K562 (cell line): ENCODE measurements around the gene BCL6B. TPM values are rescaled to one million over a fixed set of nuclear protein-coding genes. Genes with fewer than 3 reads are reported as not detected.

Source experiments
- EP400 ChIP-seq: fragments of 450-650 bp; IDR thresholded peaks from 2 replicates; pipeline ENCODE4 v1.6.1; 2017; ENCODE audit warnings: antibody characterized with exemption, mild to moderate bottlenecking, moderate library complexity
- FOXK2 ChIP-seq, 2 experiments: fragments of 450-650 bp; IDR thresholded peaks in 1 of 2; conservative IDR thresholded peaks in 1 of 2; 2 replicates each; pipeline ENCODE4 v1.6.1; 2016; ENCODE audit warnings: low read depth in 2 of 2, mild to moderate bottlenecking in 1 of 2
- FOXM1 ChIP-seq, 2 experiments: fragments of 450-650 bp in 1 of 2; sonication (generic) in 1 of 2; formaldehyde crosslinking in 1 of 2; IDR thresholded peaks; 2 replicates each; pipeline versions ENCODE4 v1.6.1 to v1.9.0; 2017 to 2022; ENCODE audit warnings: low read depth in 2 of 2, mild to moderate bottlenecking in 2 of 2, missing genetic modification reagents in 1 of 2, moderate library complexity in 1 of 2
- GATAD2B ChIP-seq: fragments of 450-650 bp; IDR thresholded peaks from 2 replicates; pipeline ENCODE4 v1.6.1; 2017; ENCODE audit warnings: mild to moderate bottlenecking, borderline replicate concordance
- GTF2A2 ChIP-seq: IDR thresholded peaks from 2 replicates; pipeline ENCODE4 v1.6.1; 2016; ENCODE audit warnings: mild to moderate bottlenecking, missing genetic modification characterization, missing compliant biosample characterization
- ILK ChIP-seq: fragments of 450-650 bp; IDR thresholded peaks from 2 replicates; pipeline ENCODE4 v1.6.1; 2016; ENCODE audit warnings: missing genetic modification characterization, low read depth, mild to moderate bottlenecking, missing compliant biosample characterization, moderate library complexity, borderline replicate concordance
- KDM2B ChIP-seq: fragments of 250-450 bp; sonication (Bioruptor Pico); IDR thresholded peaks from 2 replicates; pipeline ENCODE4 v1.8.0; 2021; ENCODE audit warnings: mild to moderate bottlenecking, moderate library complexity
- KLF16 ChIP-seq: IDR thresholded peaks from 2 replicates; pipeline ENCODE4 v1.6.1; 2016; ENCODE audit warnings: antibody characterized with exemption
- NFIC ChIP-seq: fragments of 450-650 bp; IDR thresholded peaks from 2 replicates; pipeline ENCODE4 v1.6.1; 2017; ENCODE audit warnings: mild to moderate bottlenecking, inconsistent platforms
- SAFB2 ChIP-seq: fragments of 200-400 bp; formaldehyde crosslinking; IDR thresholded peaks from 2 replicates; pipeline ENCODE4 v1.6.1; 2018; ENCODE audit warnings: borderline replicate concordance, low read length, low read depth, moderate library complexity; ENCODE audit not compliant: severe bottlenecking
- SMARCE1 ChIP-seq: fragments of 450-650 bp; IDR thresholded peaks from 2 replicates; pipeline ENCODE4 v1.7.1; 2016; ENCODE audit warnings: mild to moderate bottlenecking
- SMC3 ChIP-seq: conservative IDR thresholded peaks from 2 replicates; pipeline ENCODE4 v1.6.1; 2011; ENCODE audit warnings: low read depth, low read length, improper control_type of control experiment; ENCODE audit not compliant: insufficient read depth
- SP1 ChIP-seq: sonication (generic); formaldehyde crosslinking; IDR thresholded peaks from 2 replicates; pipeline ENCODE4 v1.8.1; 2022; ENCODE audit warnings: mild to moderate bottlenecking, missing genetic modification reagents
- SREBF1 ChIP-seq: fragments of 150-350 bp; IDR thresholded peaks from 2 replicates; pipeline ENCODE4 v1.6.1; 2014; ENCODE audit warnings: antibody characterized with exemption, low read depth, low read length, borderline replicate concordance
- TAF1 ChIP-seq: IDR thresholded peaks from 2 replicates; pipeline ENCODE4 v1.6.1; 2011; ENCODE audit warnings: mild to moderate bottlenecking, low read length, moderate library complexity; ENCODE audit not compliant: insufficient read depth, control insufficient read depth, severe bottlenecking; ENCODE audit errors: extremely low read depth
- TAL1 ChIP-seq: fragments of 450-650 bp; IDR thresholded peaks from 2 replicates; pipeline ENCODE4 v1.6.1; 2016; ENCODE audit warnings: mild to moderate bottlenecking
- TEAD2 ChIP-seq: fragments of 450-650 bp; IDR thresholded peaks from 2 replicates; pipeline ENCODE4 v1.6.1; 2016; ENCODE audit warnings: missing genetic modification characterization, control low read depth, missing compliant biosample characterization
- VEZF1 ChIP-seq: fragments of 200-800 bp; sonication (Bioruptor generic); IDR thresholded peaks from 2 replicates; pipeline ENCODE4 v1.6.1; 2017; ENCODE audit warnings: missing genetic modification characterization, missing compliant biosample characterization
- ZBTB12 ChIP-seq: fragments of 250-450 bp; sonication (Bioruptor Pico); IDR thresholded peaks from 2 replicates; pipeline ENCODE4 v1.4.0; 2020
- ZBTB17 ChIP-seq: fragments of 450-650 bp; formaldehyde crosslinking; IDR thresholded peaks from 2 replicates; pipeline ENCODE4 v1.4.0; 2020; ENCODE audit warnings: mild to moderate bottlenecking
- ZNF274 ChIP-seq: IDR thresholded peaks from 2 replicates; pipeline ENCODE4 v1.6.1; 2011; ENCODE audit warnings: low read depth, mild to moderate bottlenecking, low read length, moderate library complexity, borderline replicate concordance
- ZNF589 ChIP-seq: fragments of 200-800 bp; sonication (Bioruptor generic); IDR thresholded peaks from 2 replicates; pipeline ENCODE4 v1.6.1; 2016; ENCODE audit warnings: low read depth, missing genetic modification characterization, missing compliant biosample characterization
- ZNF707 ChIP-seq: fragments of 250-450 bp; sonication (Bioruptor Pico); conservative IDR thresholded peaks from 2 replicates; pipeline ENCODE4 v1.8.0; 2022; ENCODE audit warnings: inconsistent platforms, mild to moderate bottlenecking, moderate library complexity
- polyA plus RNA-seq, 8 experiments: library from polyadenylated mRNA; depleted of rRNA in 4 of 8; stranded (reverse) in 5 of 8; unstranded in 3 of 8; fragments of >200 nt; fragmentation: Nextera tagmentation in 2 of 8; fragmentation: Illumina TruSeq in 1 of 8; extraction: Ambion mirVana in 2 of 8; extraction: Trizol in 1 of 8; gene quantifications; 2 replicates each; pipeline versions ENCODE4 v1.2.1 to v1.2.3, GENCODE V29; 2011 to 2014; ENCODE audit warnings: inconsistent platforms in 1 of 8, missing spikeins in 1 of 8
- total RNA-seq, 7 experiments: library from RNA; depleted of rRNA in 6 of 7; stranded (reverse); fragments of >200 nt in 6 of 7; fragmentation: Illumina TruSeq in 2 of 7; extraction: Trizol in 2 of 7; gene quantifications; 2 replicates each; pipeline versions ENCODE4 v1.2.1 to v1.2.3, GENCODE V29; 2011 to 2021; ENCODE audit warnings: low replicate concordance in 1 of 7

The BCL6B gene
- total and polyA plus RNA-seq, 9 of the 15 experiments (the other 6 are each of a cell fraction or from before 2014, with no cell fraction given): 0.89 to 5.0 (median 3.6) TPM

- TF ChIP-seq SMARCE1: 0 out of 2 replicates have a peak, but pooled peaks have one; percentile 21
- no peak for TF ChIP-seq SAFB2
- no peak for TF ChIP-seq FOXM1 (IDR thresholded peaks at IDR 0.05; ENCODE audit: low read depth)
- no peak for TF ChIP-seq FOXM1 (CRISPR knock-in tag; IDR thresholded peaks at IDR 0.05; ENCODE audit: low read depth)
- TF ChIP-seq ZBTB17 (CRISPR knock-in tag): peak; percentile 26; the same call in 1 of the 2 replicates
- no peak for TF ChIP-seq SMC3
- no peak for TF ChIP-seq GTF2A2 (tag)
- TF ChIP-seq SP1 (CRISPR knock-in tag): 0 out of 2 replicates have a peak, but pooled peaks have one; percentile 30
- TF ChIP-seq ZBTB12: no peak
- TF ChIP-seq SREBF1: no peak
- no peak for TF ChIP-seq ZNF707 (CRISPR knock-in tag)
- peak; percentile 69 for TF ChIP-seq EP400
- TF ChIP-seq KLF16: no peak
- TF ChIP-seq FOXK2 (conservative IDR thresholded peaks at IDR 0.05 in 1 of 2, IDR thresholded peaks at IDR 0.05 in 1 of 2; ENCODE audit: low read depth in 2 of 2): peak; percentile 12 to 25; a peak in 1 of 4 replicates
- TF ChIP-seq TAL1: no peak
- no peak for TF ChIP-seq TEAD2 (tag)
- TF ChIP-seq ZNF589 (CRISPR knock-in tag): no peak
- TF ChIP-seq KDM2B (CRISPR knock-in tag): no peak
- TF ChIP-seq ZNF274: no peak
- TF ChIP-seq TAF1: peak; percentile 73
- no peak for TF ChIP-seq GATAD2B
- no peak for TF ChIP-seq ILK
- TF ChIP-seq NFIC: peak; percentile 68
- peak; percentile 61 for TF ChIP-seq VEZF1 (CRISPR knock-in tag)
Observed at GRCh38 chr17:7035591-7036368, 12.9 kb downstream of the BCL6B start, which contains the start of gene SLC16A13 (continued).
